HL-60 (cell line): ENCODE data around the gene COPZ1.
"Not testable (repeated sequence)": the region's sequence is repeated elsewhere in the genome, so short reads cannot be mapped to it uniquely, and the experiment has no call there.

Source experiments
- CTCF ChIP-seq: IDR thresholded peaks from one replicate; pipeline ENCODE4 v1.5.1; 2011; ENCODE audit warnings: low read length, control low read depth, inconsistent platforms; ENCODE audit not compliant: insufficient read depth
- GABPA ChIP-seq: IDR thresholded peaks from 2 replicates; pipeline ENCODE4 v1.6.1; 2012; ENCODE audit warnings: low read depth
- POLR2AphosphoS5 ChIP-seq: IDR thresholded peaks from 2 replicates; pipeline ENCODE4 v1.6.1; 2012; ENCODE audit warnings: low read depth
- REST ChIP-seq: IDR thresholded peaks from 2 replicates; pipeline ENCODE4 v1.6.1; 2012; ENCODE audit warnings: low read depth; ENCODE audit not compliant: insufficient replicate concordance

GRCh38 chr12:54312309-54312708 is 12.6 kb upstream of the COPZ1 start:
- TF ChIP-seq CTCF, POLR2AphosphoS5, GABPA, REST: not testable (repeated sequence)
